ENCODE data around the gene ZNF638.

GRCh38 chr2:71479261-71479660 lies 147.7 kb downstream of the ZNF638 start:
- TF ChIP-seq CTCF (IDR thresholded peaks at IDR 0.05) = no peak
- TF ChIP-seq SIN3A (IDR thresholded peaks at IDR 0.05; ENCODE audit: borderline replicate concordance, insufficient read depth, low read depth, low read length) = no peak

Data from Panc1 (cell line).